A673 (cell line): Measurements from ENCODE around the gene TRAF7. TPM values are rescaled to one million over a fixed set of nuclear protein-coding genes. Genes with fewer than 3 reads are reported as not detected.
A peak's percentile ranks its signal among the peaks of the same experiment; 100 is the strongest.

Experiments
- BruUV-seq: library from RNA; stranded (reverse); fragments of 400-500 nt; replicated peaks from 2 replicates; lab custom pipeline; 2021; lab: Mats Ljungman, UMichigan
- CTCF ChIA-PET: fragments of 300-600 bp; sonication (Branson Sonifier 250); formaldehyde crosslinking; loops from one replicate; lab custom pipeline; 2022; ENCODE audit warnings: antibody characterized with exemption; lab: Charles Lee
- POLR2A ChIA-PET: fragments of 300-600 bp; sonication (Branson Sonifier 250); formaldehyde crosslinking; loops from one replicate; lab custom pipeline; 2022; ENCODE audit warnings: antibody characterized with exemption; ENCODE audit not compliant: low non-redundant PET; lab: Charles Lee
- DNase-seq: peaks from one replicate; pipeline ENCODE4 v3.0.0-alpha.2; 2015; ENCODE audit warnings: low spot score
- H3K27ac ChIP-seq: fragments of 200-600 bp; sonication (generic); 2 replicates; pipeline ENCODE4 v1.5.1; 2016; ENCODE audit warnings: mixed run types, low read depth, mild to moderate bottlenecking, mixed read lengths, antibody characterized with exemption, low read length; ENCODE audit not compliant: poor library complexity, severe bottlenecking
- H3K27me3 ChIP-seq: fragments of 200-600 bp; sonication (generic); replicated peaks from 2 replicates; pipeline ENCODE4 v1.6.1; 2017; ENCODE audit warnings: mixed run types, low read depth, mild to moderate bottlenecking, mixed read lengths, antibody characterized with exemption, low read length; ENCODE audit not compliant: insufficient read depth, poor library complexity
- H3K36me3 ChIP-seq: fragments of 200-600 bp; sonication (generic); 2 replicates; pipeline ENCODE4 v1.6.1; 2016; ENCODE audit warnings: mixed run types, mild to moderate bottlenecking, mixed read lengths, antibody characterized with exemption, low read length; ENCODE audit not compliant: insufficient read depth, poor library complexity, severe bottlenecking
- H3K4me1 ChIP-seq: fragments of 200-600 bp; sonication (generic); 2 replicates; pipeline ENCODE4 v1.6.1; 2017; ENCODE audit warnings: mixed run types, mild to moderate bottlenecking, mixed read lengths, antibody characterized with exemption, low read length; ENCODE audit not compliant: insufficient read depth, poor library complexity, severe bottlenecking
- H3K4me3 ChIP-seq: fragments of 200-600 bp; sonication (generic); 2 replicates; pipeline ENCODE4 v1.5.1; 2016; ENCODE audit warnings: low read depth, mixed run types, mild to moderate bottlenecking, mixed read lengths, low read length; ENCODE audit not compliant: poor library complexity, severe bottlenecking
- H3K9me3 ChIP-seq: fragments of 200-600 bp; sonication (generic); 2 replicates; pipeline ENCODE4 v1.6.1; 2016; ENCODE audit warnings: mixed run types, low read depth, mild to moderate bottlenecking, mixed read lengths, antibody characterized with exemption, low read length; ENCODE audit not compliant: poor library complexity, severe bottlenecking
- CTCF ChIP-seq: fragments of 300-800, 200-600 bp; sonication (generic); conservative IDR thresholded peaks from 2 replicates; pipeline ENCODE4 v1.5.1; 2017; ENCODE audit warnings: low read depth, mild to moderate bottlenecking, antibody characterized with exemption, low read length, moderate library complexity, mixed read lengths
- EZH2 ChIP-seq: fragments of 200-600 bp; sonication (generic); IDR thresholded peaks from 2 replicates; pipeline ENCODE4 v1.6.1; 2017; ENCODE audit warnings: borderline replicate concordance, low read depth, mild to moderate bottlenecking, mixed read lengths, antibody characterized with exemption, low read length; ENCODE audit not compliant: poor library complexity, severe bottlenecking
- intact Hi-C: fragments of 100-400 bp; cut with micrococcal nuclease; formaldehyde crosslinking; loops from one replicate; pipeline ENCODE4 v1.10.0; 2022; ENCODE audit not compliant: unreplicated experiment
- total RNA-seq: library from RNA; stranded (reverse); gene quantifications from 2 replicates; pipeline ENCODE4 v1.2.3, GENCODE V29; 2021

Gene TRAF7
- total RNA-seq, 1 experiment from 2014 or later, result 96.7 TPM

- peaks cover 31% of the 10 kb centered on the region for H3K36me3 ChIP-seq
- DNase-seq, result no peak
- H3K9me3 ChIP-seq, result no peaks in the 10 kb centered on the region
- H3K4me1 ChIP-seq, result peaks cover 14% of the 10 kb centered on the region
- intact Hi-C loops, result no loop called here
- no peaks in the 10 kb centered on the region for H3K27me3 ChIP-seq
- H3K27ac ChIP-seq, result peak overlapping the region; percentile 92
- ChIA-PET POLR2A (no interaction called here), CTCF (interaction anchor here (0.6 kb wide), 1 partner anchor 20 kb away, joined by 4 read pairs; no protein-coding TSS in a partner anchor)
- BruUV-seq, result TSS peak; percentile 50
- peak overlapping the region; percentile 74 for H3K4me3 ChIP-seq
- TF ChIP-seq EZH2, result no peak
- TF ChIP-seq CTCF, result no peak
Measured at GRCh38 chr16:2205967-2206313, 50.4 kb downstream of the TRAF7 start.

GRCh38 chr16:2206420-2206779 is 50.8 kb downstream of the TRAF7 start:
- Histone ChIP-seq H3K9me3 (no peaks in the 10 kb centered on the region), H3K36me3 (peaks cover 31% of the 10 kb centered on the region), H3K27ac (peak overlapping the region; percentile 92), H3K27me3 (no peaks in the 10 kb centered on the region), H3K4me1 (peaks cover 14% of the 10 kb centered on the region), H3K4me3 (peak overlapping the region; percentile 74)
- BruUV-seq, result no TSS peak
- DNase-seq, result no peak
- POLR2A ChIA-PET, result interaction anchor here (0.6 kb wide), 1 partner anchor 1199 kb away, joined by 3 read pairs; no protein-coding TSS in a partner anchor
- no peak for TF ChIP-seq EZH2
- TF ChIP-seq CTCF, result no peak
- intact Hi-C loops, result no loop called here
- CTCF ChIA-PET, result interaction anchor here (0.5 kb wide), 1 partner anchor 295 kb away, joined by 3 read pairs; no protein-coding TSS in a partner anchor

- H3K4me3 ChIP-seq, result peak overlapping the region; percentile 74
- BruUV-seq, result no TSS peak
- intact Hi-C loops, result no loop called here
- peaks cover 31% of the 10 kb centered on the region for H3K36me3 ChIP-seq
- CTCF ChIA-PET, result interaction anchor here (0.5 kb wide), 1 partner anchor 295 kb away, joined by 3 read pairs; no protein-coding TSS in a partner anchor
- no peak for DNase-seq
- TF ChIP-seq CTCF (no peak), EZH2 (no peak)
- peaks cover 14% of the 10 kb centered on the region for H3K4me1 ChIP-seq
- peak overlapping the region; percentile 92 for H3K27ac ChIP-seq
- POLR2A ChIA-PET, result interaction anchor here (0.6 kb wide), 1 partner anchor 1200 kb away, joined by 3 read pairs; no protein-coding TSS in a partner anchor
- no peaks in the 10 kb centered on the region for H3K9me3 ChIP-seq
- no peaks in the 10 kb centered on the region for H3K27me3 ChIP-seq
Measured at GRCh38 chr16:2206780-2207433, 51.3 kb downstream of the TRAF7 start.
